LNCAP (cell line): ENCODE results near the gene MFAP3.

Source experiments
- TF ChIP-seq, protein P1 (sequence below): fragments of 450-650 bp; IDR thresholded peaks from 2 replicates; pipeline ENCODE4 v1.5.1; 2017; ENCODE audit warnings: mild to moderate bottlenecking

Gene MFAP3

DNA sequence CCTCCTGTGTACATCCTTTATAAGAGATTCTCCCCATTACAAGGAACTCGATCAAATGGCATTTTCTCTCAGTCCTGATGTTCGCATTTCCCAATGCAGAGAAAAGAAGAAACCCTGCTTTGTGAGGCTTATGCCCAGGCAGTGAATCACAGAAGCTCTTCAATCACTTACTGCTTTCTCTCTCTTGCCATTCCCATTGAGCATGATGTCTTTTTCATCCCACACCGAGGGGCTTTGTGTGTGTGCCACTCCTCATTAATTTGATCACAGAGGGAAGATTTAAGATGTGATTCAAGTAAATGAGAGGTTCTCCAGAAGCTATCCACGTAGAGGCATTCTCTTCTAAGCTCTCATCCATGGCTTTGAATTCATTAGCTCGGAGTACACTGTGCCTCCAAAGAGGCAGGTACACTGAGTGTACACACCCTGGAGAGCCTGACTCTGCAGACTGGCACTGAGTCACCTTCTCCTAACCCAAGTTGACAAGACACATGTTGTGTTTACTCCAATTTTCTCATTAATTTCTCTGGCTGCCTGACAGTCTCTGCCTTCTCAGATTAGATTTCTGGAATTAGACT, 45.4 kb downstream of the MFAP3 start:
- TF ChIP-seq, protein P1, sequence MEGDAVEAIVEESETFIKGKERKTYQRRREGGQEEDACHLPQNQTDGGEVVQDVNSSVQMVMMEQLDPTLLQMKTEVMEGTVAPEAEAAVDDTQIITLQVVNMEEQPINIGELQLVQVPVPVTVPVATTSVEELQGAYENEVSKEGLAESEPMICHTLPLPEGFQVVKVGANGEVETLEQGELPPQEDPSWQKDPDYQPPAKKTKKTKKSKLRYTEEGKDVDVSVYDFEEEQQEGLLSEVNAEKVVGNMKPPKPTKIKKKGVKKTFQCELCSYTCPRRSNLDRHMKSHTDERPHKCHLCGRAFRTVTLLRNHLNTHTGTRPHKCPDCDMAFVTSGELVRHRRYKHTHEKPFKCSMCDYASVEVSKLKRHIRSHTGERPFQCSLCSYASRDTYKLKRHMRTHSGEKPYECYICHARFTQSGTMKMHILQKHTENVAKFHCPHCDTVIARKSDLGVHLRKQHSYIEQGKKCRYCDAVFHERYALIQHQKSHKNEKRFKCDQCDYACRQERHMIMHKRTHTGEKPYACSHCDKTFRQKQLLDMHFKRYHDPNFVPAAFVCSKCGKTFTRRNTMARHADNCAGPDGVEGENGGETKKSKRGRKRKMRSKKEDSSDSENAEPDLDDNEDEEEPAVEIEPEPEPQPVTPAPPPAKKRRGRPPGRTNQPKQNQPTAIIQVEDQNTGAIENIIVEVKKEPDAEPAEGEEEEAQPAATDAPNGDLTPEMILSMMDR = no peak

DNA sequence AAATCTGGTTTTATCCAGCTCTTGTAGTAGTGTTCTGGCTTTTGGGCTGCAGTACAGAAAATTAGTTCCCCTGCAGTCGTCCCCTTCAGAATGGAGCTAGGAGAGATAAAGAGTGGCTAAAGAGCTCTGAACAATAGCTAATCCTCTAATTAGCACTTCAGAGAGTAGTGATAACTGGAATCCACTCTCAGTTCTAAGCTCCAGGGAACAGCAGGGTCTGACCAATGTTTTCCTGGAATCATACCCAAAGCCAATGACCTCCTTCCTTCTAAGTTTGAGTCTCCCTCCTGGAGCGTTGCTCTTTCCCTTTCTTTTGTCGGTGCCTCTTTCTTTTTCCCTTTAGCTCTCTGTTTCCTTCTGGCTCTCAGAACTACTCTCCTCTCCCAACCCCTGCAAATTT, 47.4 kb downstream of the MFAP3 start:
- TF ChIP-seq, protein P1 = no peak

DNA sequence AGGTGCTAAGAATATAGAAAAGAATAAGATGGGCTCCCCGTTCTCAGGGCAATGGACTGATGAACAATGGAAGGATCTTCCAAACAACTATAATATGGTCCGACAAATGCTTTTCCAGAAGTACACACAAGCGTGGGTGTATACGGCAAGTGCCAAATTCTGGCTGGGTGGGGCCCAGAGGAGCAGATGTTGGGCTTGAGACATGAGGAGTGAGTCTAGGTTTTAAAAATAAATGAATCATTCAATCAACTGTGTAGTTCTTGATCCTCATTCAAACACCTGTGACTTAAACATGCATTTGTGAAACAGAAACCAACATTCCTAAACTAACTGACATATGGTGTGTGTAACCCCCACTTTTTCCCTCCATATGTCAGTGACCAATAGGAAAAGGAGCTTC, 47.9 kb downstream of the MFAP3 start:
- TF ChIP-seq, protein P1 = no peak

DNA sequence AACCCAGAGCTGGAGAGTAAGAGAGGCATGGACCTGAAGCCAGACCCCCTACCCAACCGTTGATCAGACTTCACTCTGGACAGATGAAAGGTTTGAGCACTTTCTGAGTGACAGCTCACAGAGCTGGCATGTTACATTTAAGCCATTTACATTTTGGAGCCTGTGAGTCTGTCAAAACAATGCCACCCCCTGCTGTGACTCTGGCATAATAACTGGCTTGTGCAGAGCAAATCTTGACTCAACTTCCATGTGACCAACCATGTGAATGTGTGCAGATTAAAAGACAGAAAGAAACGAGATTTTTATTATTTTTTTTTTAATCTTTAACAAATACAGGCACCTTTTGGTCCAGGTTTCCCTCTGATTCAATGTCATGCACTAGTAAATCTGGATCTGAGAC, 48.5 kb downstream of the MFAP3 start:
- TF ChIP-seq, protein P1 = no peak

DNA sequence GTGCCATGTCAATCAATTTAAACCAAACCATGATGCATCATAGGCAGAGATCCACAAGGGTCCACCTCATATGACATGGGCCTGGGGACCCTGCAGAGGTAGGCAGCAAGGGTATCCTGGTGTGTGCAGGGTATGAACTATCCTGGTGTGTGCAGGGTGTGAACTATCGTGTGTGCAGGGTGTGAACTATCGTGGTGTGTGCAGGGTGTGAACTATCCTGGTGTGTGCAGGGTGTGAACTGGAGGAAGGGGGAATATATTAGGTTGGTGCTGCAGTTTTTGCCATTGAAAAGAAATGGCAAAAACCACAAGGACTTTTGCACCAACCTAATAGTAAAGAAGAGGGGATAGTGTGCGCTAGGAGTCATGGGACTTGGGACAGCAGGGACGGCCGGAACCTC, 50.0 kb downstream of the MFAP3 start:
- TF ChIP-seq, protein P1 = no peak

DNA sequence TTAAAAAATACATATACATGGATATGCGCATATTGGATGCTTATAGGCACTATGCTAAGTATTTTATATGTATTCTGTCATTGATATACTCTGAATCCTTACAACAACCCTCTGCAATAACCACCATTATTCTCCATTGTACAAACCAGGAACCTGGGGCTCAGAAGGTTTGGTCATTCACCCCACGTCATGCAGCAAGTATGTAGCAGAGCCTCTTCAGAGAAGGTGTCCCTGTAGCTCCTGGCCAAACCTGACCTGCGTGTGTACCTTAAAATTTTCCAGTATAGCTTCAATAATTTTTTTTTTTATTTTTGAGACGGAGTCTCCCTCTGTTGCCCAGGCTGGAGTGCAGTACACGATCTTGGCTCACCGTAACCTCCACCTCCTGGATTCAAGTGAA, 51.9 kb downstream of the MFAP3 start:
- TF ChIP-seq, protein P1 = no peak

DNA sequence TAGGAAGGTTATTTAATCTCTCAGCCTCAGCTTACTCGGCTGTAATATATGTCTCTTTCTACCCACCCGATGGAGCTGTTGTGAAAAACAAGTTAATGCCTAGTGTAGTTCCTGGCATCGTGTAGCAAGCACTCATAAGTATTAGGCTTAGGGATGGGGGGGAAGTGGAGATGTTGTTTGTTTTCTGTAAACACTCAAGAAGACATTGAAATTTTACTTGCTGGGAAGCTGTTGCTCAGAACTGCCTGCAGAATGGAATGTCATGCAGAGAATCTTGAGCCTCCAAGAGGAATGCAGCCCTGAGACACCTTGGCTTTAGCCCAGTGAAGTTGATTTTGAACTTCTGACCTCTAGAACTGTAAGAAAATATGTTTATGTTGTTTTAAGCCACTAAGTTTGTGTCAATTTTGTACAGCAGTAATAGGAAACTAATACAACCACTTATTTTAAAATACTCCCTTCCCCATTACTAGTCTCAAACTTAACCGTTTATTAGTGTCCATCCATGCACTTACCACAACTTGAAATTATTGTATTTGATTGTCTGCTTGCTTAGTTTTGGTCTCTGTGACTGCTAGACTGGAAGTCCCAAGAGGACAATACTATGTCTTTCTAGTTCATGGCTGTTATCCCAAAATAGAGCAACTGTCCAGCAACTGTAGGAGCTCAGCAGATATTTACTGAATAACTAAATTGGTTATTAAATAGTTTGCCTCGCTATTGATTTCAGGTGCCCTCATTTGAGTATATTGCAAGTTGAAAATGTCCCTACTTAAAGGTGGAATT, 53.8 kb downstream of the MFAP3 start:
- TF ChIP-seq, protein P1 = no peak
